GM19043 (cell line): Measurements from ENCODE around the gene LRRC59.
"Not testable (repeated sequence)": the region's sequence is repeated elsewhere in the genome, so short reads cannot be mapped to it uniquely, and the experiment has no call there.

ENCODE experiments used
- ATAC-seq: cut with Tn5 transposase; IDR thresholded peaks from one replicate; pipeline ENCODE4 v1.9.1; 2021; ENCODE audit warnings: low read depth; ENCODE audit not compliant: unreplicated experiment

The LRRC59 gene

GRCh38 chr17:50424996-50425681 is 27.8 kb upstream of the LRRC59 start:
- no peak for ATAC-seq

- no peak for ATAC-seq
Observed at GRCh38 chr17:50424246-50424995, 27.1 kb upstream of the LRRC59 start.

DNA sequence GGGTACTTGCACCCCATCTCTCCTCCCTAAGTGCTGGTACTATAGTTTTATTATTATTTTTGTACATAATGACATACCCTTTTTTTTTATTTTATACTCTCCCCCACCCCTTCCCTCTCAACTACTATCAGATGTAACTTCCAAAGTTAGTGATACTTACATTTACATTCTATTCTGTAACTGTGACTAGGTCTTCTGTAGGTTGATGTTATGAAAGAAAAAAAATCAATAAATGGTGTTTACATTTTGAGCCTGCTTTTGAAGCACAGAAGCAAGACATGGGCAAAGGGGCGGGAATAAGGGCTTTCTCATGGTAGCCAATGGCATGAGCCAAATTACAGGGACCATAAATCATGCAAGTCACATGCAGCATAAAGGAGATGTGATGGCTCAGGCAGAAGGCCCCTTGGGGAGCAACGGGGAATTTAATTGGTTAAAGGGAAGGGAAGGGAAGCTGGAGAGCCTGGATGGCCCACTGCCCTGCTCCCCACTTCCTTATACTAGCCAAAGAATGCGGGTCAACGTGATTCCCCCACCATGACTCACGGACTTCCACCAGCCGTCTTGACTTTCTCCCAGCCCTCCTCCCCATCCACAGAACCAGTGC is 26.3 kb upstream of the LRRC59 start:
- no peak for ATAC-seq

- ATAC-seq: no peak
Observed at GRCh38 chr17:50422738-50423137, 25.4 kb upstream of the LRRC59 start.

DNA sequence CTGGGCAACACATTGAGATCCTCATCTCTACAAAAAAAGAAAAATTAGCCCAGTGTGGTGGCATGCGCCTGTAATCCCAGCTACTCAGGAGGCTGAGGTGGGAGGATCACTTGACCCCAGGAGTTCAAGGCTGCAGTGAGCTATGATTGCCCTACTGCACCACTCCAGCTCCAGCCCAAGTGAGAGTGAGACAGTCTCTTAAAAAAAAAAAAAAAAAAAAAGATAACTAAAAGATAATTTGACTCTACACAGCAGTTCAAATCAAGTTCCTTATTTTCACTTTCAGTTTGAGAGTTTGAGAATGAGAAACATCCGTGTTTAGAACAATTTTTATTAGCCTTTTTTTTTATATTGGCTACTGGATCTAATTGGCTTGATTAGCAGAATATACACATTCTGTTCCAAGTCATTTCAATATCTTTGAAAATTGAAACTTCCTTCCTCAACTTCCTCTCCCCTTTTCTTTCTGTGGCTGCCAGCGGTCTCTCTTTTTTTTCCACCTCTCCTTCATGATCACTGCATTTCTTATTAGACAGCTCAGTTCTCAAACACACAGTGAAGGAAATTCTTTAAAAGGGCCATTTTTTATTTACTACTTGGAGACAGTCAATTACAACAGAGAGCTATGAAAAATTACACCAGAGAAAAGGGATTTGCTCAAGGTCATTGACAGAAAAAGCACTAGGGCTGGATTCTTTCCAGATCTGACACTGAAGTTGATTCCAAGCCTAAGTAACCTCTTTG is 24.2 kb upstream of the LRRC59 start:
- ATAC-seq: no peak

DNA sequence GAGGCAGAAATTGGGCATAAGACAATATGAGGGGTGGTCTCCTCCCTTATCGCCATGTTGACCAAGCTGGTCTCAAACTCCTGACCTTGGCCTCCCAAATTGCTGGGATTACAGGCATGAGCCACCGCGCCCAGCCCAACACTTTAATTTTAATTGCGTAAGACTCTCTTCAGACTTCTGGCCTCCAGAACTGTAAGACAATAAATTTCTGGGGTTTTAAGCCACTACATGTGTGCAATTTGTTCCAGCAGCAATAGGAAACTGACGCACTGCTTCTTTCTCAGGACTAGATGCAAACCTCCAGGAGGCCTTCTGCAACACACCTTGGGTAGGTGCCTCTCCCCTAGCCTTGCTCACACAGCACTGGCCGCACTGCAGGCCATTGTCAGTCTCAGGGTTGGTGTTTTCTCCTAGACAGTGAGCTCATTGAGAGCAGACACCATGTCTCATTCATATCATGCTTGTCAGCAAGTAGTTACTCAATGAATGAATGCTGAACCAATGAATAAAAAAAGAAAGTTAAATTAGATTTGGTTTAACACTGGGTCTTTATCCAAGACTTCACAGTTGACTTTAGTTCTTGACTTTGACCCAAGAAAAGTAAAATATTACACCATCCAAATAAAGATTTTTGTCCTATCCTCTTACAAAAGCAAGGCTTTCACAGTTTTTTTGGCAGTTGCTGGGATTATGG is 23.2 kb upstream of the LRRC59 start:
- ATAC-seq: no peak

GRCh38 chr17:50419577-50419976 is 22.3 kb upstream of the LRRC59 start:
- not testable (repeated sequence) for ATAC-seq

DNA sequence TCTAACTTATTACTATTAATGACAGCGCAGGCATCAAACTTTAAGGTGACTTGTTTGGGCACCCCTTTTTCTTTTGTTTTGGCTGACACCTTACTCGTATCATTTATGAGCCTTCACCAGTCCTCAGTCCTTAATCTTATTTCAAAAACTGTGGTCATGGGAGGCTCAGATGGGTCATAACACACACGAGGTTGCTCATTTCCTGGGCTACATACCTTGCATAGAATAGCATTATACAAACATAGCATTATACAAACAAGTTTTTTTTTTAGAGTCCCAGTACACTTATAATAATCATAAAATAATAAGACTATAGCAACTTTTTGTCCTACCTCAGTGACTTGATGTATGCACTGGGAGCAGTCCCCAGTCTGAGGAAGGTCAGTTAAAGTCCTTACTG is 17.5 kb upstream of the LRRC59 start:
- no peak for ATAC-seq

DNA sequence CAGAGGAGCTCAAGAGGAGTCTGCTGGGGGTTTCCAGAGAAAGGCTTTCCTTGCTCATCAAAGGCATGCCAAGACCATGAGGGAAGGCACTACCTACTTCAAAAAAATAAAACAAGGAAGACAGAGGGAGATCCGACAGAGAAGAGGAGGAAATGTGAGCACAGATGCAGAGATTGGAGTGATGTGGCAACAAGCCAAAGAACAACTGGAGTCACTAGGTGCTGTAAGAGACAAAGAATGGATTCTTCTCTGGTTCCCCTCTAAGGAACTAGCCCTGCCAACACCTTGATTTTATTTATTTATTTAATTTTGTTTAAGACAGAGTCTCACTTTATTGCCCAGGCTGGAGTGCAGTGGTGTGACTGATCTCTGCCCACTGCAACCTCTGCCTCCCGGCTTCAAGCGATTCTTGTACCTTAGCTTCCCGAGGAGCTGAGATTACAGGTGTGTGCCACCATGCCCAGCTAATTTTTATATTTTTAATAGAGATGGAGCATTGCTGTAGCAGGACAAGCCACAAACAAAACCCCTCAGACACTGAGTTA is 14.9 kb upstream of the LRRC59 start:
- ATAC-seq: no peak

GRCh38 chr17:50407921-50408320 is 10.6 kb upstream of the LRRC59 start:
- no peak for ATAC-seq

- ATAC-seq: no peak
Observed at GRCh38 chr17:50406578-50406977, 9.3 kb upstream of the LRRC59 start.

DNA sequence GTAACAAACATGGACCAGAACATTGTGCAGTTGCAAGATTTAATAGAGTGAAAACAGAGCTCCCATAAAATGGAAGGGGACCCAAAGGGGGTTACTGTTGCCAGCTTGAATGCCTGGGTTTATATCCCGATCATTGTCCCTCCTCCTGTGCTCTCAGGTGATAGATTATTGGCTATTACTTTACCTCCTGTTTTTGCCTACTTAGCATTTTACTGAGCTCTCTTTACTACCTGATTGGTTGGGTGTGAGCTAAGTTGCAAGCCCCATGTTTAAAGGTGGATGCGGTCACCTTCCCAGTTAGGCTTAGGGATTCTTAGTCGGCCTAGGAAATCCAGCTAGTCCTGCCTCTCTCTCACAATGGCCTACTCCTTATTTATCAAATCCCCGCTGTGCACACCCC is 8.0 kb upstream of the LRRC59 start:
- not testable (repeated sequence) for ATAC-seq

DNA sequence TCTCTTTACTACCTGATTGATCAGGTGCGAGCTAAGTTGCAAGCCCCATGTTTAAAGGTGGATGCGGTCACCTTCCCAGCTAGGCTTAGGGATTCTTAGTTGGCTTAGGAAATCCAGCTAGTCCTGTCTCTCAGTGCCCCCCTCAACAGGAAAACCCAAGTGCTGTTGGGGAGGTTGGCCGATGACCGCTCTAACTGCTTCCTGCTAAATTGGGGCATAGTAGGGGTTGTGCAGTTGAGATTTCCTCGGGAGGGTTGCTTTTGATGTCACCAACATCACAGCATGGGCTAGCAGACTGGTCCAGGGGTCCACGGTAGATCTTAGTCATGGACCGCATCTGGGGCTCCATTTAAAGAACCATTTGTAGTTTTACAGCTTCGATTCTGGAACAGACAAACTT is 2.3 kb upstream of the LRRC59 start:
- ATAC-seq: not testable (repeated sequence)

- ATAC-seq: not testable (repeated sequence)
Observed at GRCh38 chr17:50398672-50399071, 1.3 kb upstream of the LRRC59 start.

DNA sequence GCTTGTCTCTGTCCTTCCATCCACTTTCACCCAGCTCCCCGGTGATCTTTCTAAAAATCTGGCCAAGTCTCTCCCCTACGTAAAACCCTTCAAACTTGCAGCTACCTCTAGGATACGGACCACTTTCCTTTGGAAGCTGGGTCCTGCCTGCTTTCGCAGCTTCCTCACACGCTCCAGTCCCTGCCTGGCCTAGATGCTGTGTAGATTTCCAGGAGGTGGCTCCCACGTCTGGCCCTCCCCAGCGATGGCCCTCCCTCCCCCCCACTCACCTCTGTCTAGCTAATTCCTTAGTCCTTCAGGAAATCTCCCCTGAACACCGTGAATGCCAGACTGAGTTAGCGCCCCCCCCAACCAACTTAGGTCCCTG is 579 bp upstream of the LRRC59 start:
- ATAC-seq: no peak

- no peak for ATAC-seq
Observed at GRCh38 chr17:50396261-50397110, 837 bp downstream of the LRRC59 start.

DNA sequence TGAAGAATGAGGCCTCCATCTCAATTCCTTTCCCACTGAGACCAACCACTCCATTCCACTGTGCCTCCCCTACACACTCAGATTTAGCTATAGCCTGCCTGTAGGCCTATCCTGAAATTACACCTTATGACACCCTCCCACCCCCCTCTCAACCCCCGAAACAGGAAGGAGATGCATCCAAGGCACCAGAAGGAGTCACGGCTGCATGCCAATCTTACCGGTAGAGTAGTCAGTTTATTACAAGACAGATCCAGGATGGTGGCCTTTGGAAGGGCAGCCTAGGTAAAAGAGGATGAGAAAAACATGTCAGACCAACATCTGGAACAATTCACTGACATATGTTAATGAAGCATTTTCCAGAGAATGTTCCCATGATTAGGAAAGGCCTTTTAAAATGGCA is 2.6 kb downstream of the LRRC59 start:
- ATAC-seq: no peak

DNA sequence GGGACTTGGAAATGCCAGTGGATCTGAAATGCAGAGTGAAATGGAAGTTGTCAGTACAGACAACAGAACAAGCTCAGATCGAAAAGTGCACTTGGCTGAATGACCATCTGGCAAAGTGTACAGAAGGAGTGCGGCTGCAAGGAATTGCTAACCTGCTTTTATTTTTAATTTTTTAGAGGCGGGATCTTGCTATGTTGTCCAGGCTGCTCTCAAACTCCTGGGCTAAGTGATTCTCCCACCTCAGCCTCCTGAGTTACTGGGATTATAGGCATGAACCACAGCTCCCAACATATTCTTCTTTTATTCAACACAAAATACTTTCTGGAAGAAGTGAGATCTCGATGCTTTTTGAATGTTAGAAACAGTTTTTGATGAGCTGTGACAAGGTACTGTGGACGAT is 3.6 kb downstream of the LRRC59 start:
- no peak for ATAC-seq

DNA sequence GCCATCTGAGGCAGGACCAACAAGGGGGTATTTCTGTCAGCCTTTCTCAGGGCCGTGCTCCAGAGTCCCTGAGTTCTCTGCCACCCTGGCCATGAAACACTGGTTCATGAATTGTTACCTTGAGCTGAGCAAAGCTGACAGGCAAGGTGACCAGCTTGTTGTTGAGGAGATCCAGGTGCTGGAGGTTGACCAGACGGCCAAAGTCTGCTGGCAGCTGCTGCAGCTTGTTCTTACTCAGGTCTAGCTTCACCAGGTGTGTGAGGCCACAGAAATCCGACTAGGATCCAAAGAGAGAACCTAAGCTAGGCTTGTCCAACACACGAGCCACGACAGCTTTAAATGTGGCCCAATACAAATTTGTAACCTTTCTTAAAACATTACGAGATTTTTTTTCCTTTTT is 4.7 kb downstream of the LRRC59 start:
- no peak for ATAC-seq
